ENCODE data around the gene EPHA4.

The EPHA4 gene

DNA sequence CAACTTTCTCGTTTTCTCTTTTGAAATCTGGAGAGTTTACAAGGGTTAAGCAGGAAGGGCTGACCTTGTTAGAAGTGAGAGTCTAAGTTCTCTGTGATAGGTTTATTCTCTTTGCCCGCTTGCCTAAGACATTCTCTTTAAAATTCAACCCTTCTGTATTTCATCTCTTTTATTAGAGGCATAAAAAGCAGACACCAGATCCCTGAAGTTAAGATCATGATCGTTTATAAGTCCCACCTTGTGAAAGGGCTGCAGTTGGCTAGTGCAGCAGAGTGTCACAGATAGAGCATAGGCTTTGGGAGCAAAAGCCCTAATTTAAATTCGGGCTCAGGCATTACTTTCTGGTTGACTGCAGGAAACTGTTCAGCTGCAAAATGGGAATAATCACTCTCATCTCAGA is 181.2 kb downstream of the EPHA4 start:
- Histone ChIP-seq H3K4me2 (ENCODE audit: low read depth, low read length) (no peak overlapping the region), H3K27ac (ENCODE audit: low read length) (no peak overlapping the region), H3F3A (ENCODE audit: insufficient read depth, low read length) (no peaks in the 10 kb centered on the region), H3K4me1 (ENCODE audit: low read length) (no peaks in the 10 kb centered on the region), H3K9ac (ENCODE audit: low read length) (no peak overlapping the region), H3K36me3 (replicated peaks; ENCODE audit: insufficient read depth, low read length) (no peaks in the 10 kb centered on the region), H3K9me2 (replicated peaks; ENCODE audit: insufficient read depth, low read length) (no peaks in the 10 kb centered on the region), H3K9me3 (replicated peaks; ENCODE audit: insufficient read depth, low read length) (no peaks in the 10 kb centered on the region), H3K4me3 (ENCODE audit: low read length) (no peak overlapping the region), H4K20me1 (ENCODE audit: insufficient read depth, low read length) (no peaks in the 10 kb centered on the region), H3K79me2 (ENCODE audit: low read length) (no peaks in the 10 kb centered on the region), H3K27me3 (replicated peaks; ENCODE audit: insufficient read depth, low read length) (no peaks in the 10 kb centered on the region), H2AFZ (ENCODE audit: low read length) (no peak overlapping the region)
- DNase-seq: no peak
- TF ChIP-seq EZH2 (optimal IDR thresholded peaks at IDR 0.05; ENCODE audit: low read depth, low read length) (no peak), EZH2phosphoT487 (IDR thresholded peaks at IDR 0.05; ENCODE audit: low read length) (no peak)
- TF ChIP-seq, protein P1, sequence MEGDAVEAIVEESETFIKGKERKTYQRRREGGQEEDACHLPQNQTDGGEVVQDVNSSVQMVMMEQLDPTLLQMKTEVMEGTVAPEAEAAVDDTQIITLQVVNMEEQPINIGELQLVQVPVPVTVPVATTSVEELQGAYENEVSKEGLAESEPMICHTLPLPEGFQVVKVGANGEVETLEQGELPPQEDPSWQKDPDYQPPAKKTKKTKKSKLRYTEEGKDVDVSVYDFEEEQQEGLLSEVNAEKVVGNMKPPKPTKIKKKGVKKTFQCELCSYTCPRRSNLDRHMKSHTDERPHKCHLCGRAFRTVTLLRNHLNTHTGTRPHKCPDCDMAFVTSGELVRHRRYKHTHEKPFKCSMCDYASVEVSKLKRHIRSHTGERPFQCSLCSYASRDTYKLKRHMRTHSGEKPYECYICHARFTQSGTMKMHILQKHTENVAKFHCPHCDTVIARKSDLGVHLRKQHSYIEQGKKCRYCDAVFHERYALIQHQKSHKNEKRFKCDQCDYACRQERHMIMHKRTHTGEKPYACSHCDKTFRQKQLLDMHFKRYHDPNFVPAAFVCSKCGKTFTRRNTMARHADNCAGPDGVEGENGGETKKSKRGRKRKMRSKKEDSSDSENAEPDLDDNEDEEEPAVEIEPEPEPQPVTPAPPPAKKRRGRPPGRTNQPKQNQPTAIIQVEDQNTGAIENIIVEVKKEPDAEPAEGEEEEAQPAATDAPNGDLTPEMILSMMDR (IDR thresholded peaks at IDR 0.05; ENCODE audit: low read length): no peak

DNA sequence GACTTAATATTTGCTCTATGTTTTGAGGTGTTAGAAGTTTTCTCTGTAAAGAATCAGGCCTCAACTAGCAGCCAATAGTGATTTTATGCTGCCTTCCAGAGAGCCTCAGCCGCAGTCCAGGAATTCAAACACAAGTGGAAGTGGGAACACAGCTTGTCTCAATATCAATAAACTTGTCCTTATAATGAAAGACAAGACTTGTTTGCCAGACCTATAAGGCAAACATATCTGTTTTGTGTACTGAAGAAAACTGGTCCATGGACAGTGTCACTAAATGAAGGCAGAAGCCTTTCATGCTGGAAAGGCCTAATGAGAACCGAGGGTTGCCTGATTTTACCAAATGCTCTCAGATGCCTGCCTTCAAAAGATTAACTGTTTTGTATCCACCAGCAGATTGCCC is 182.2 kb downstream of the EPHA4 start:
- Histone ChIP-seq H3K9me3 (replicated peaks; ENCODE audit: insufficient read depth, low read length) (no peaks in the 10 kb centered on the region), H3K9ac (ENCODE audit: low read length) (no peak overlapping the region), H4K20me1 (ENCODE audit: insufficient read depth, low read length) (no peaks in the 10 kb centered on the region), H3K4me3 (ENCODE audit: low read length) (no peak overlapping the region), H3F3A (ENCODE audit: insufficient read depth, low read length) (no peaks in the 10 kb centered on the region), H3K4me1 (ENCODE audit: low read length) (no peaks in the 10 kb centered on the region), H3K27me3 (replicated peaks; ENCODE audit: insufficient read depth, low read length) (no peaks in the 10 kb centered on the region), H3K36me3 (replicated peaks; ENCODE audit: insufficient read depth, low read length) (no peaks in the 10 kb centered on the region), H3K27ac (ENCODE audit: low read length) (no peak overlapping the region), H3K9me2 (replicated peaks; ENCODE audit: insufficient read depth, low read length) (no peaks in the 10 kb centered on the region), H3K79me2 (ENCODE audit: low read length) (no peaks in the 10 kb centered on the region), H3K4me2 (ENCODE audit: low read depth, low read length) (no peak overlapping the region), H2AFZ (ENCODE audit: low read length) (no peak overlapping the region)
- no peak for TF ChIP-seq EZH2phosphoT487 (IDR thresholded peaks at IDR 0.05; ENCODE audit: low read length)
- TF ChIP-seq, protein P1 (IDR thresholded peaks at IDR 0.05; ENCODE audit: low read length): no peak
- TF ChIP-seq EZH2 (optimal IDR thresholded peaks at IDR 0.05; ENCODE audit: low read depth, low read length): no peak
- no peak for DNase-seq

DNA sequence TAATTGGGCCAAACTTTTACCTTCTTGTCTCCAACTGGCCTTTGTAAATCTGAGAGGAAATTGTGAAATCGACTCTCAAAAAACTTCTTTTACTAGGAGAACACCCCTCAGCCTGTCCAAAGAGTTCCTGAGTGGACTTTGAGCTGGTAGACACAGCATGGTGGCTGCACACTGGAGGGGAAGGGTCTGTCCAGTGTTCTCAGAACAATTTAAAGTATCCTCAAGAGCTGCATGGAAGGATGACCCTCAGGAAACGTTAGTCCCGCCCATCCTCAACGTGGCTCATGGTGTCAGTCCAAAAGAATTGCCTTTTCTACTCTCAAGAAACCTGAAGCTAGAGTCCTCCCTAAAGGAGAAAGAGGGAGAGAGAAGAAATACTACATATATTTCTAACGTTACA is 182.7 kb downstream of the EPHA4 start:
- TF ChIP-seq, protein P1 (IDR thresholded peaks at IDR 0.05; ENCODE audit: low read length): no peak
- TF ChIP-seq EZH2phosphoT487 (IDR thresholded peaks at IDR 0.05; ENCODE audit: low read length): no peak
- TF ChIP-seq EZH2 (optimal IDR thresholded peaks at IDR 0.05; ENCODE audit: low read depth, low read length): no peak
- no peaks in the 10 kb centered on the region for H3K9me2 ChIP-seq (replicated peaks; ENCODE audit: insufficient read depth, low read length)
- no peaks in the 10 kb centered on the region for H3F3A ChIP-seq (ENCODE audit: insufficient read depth, low read length)
- no peak overlapping the region for H2AFZ ChIP-seq (ENCODE audit: low read length)
- no peaks in the 10 kb centered on the region for H3K36me3 ChIP-seq (replicated peaks; ENCODE audit: insufficient read depth, low read length)
- no peaks in the 10 kb centered on the region for H3K4me1 ChIP-seq (ENCODE audit: low read length)
- no peaks in the 10 kb centered on the region for H3K79me2 ChIP-seq (ENCODE audit: low read length)
- no peaks in the 10 kb centered on the region for H4K20me1 ChIP-seq (ENCODE audit: insufficient read depth, low read length)
- H3K27ac ChIP-seq (ENCODE audit: low read length): no peak overlapping the region
- H3K4me3 ChIP-seq (ENCODE audit: low read length): no peak overlapping the region
- no peaks in the 10 kb centered on the region for H3K9me3 ChIP-seq (replicated peaks; ENCODE audit: insufficient read depth, low read length)
- DNase-seq: no peak
- H3K27me3 ChIP-seq (replicated peaks; ENCODE audit: insufficient read depth, low read length): no peaks in the 10 kb centered on the region
- H3K9ac ChIP-seq (ENCODE audit: low read length): no peak overlapping the region
- no peak overlapping the region for H3K4me2 ChIP-seq (ENCODE audit: low read depth, low read length)
